KMS-11 (cell line): ENCODE measurements around the gene GALT.

Source experiments
- H2AFZ ChIP-seq: fragments of 200-600 bp; sonication (generic); 2 replicates; pipeline ENCODE4 v1.6.1; 2016; ENCODE audit warnings: antibody characterized with exemption, mixed run types, low read depth
- H3K27ac ChIP-seq: fragments of 200-600 bp; sonication (generic); 2 replicates; pipeline ENCODE4 v1.6.1; 2016; ENCODE audit warnings: mild to moderate bottlenecking, mixed run types
- H3K27me3 ChIP-seq: fragments of 200-600 bp; sonication (generic); 2 replicates; pipeline ENCODE4 v1.6.1; 2017; ENCODE audit warnings: mild to moderate bottlenecking, low read depth, mixed run types, moderate library complexity; ENCODE audit not compliant: insufficient read depth
- H3K36me3 ChIP-seq: fragments of 200-600 bp; sonication (generic); 2 replicates; pipeline ENCODE4 v1.6.1; 2017; ENCODE audit warnings: mild to moderate bottlenecking, mixed run types; ENCODE audit not compliant: insufficient read depth
- H3K4me1 ChIP-seq: fragments of 200-600 bp; sonication (generic); 2 replicates; pipeline ENCODE4 v1.6.1; 2016; ENCODE audit warnings: mild to moderate bottlenecking, low read depth, mixed run types; ENCODE audit not compliant: poor library complexity, severe bottlenecking
- H3K4me2 ChIP-seq: fragments of 200-600 bp; sonication (generic); 2 replicates; pipeline ENCODE4 v1.7.0; 2016; ENCODE audit warnings: mild to moderate bottlenecking, mixed run types
- H3K4me3 ChIP-seq: fragments of 200-600 bp; sonication (generic); IDR thresholded peaks from 2 replicates; pipeline ENCODE4 v1.6.1; 2017; ENCODE audit warnings: low read depth, low read length, mixed read lengths; ENCODE audit not compliant: insufficient read depth
- H3K79me2 ChIP-seq: fragments of 200-600 bp; sonication (generic); 2 replicates; pipeline ENCODE4 v1.6.1; 2016; ENCODE audit warnings: low read depth, mixed run types; ENCODE audit not compliant: insufficient read depth
- H3K9ac ChIP-seq: fragments of 200-600 bp; sonication (generic); 2 replicates; pipeline ENCODE4 v1.6.1; 2016; ENCODE audit warnings: mild to moderate bottlenecking, mixed run types
- H4K20me1 ChIP-seq: fragments of 200-600 bp; sonication (generic); 2 replicates; pipeline ENCODE4 v1.6.1; 2016; ENCODE audit warnings: mild to moderate bottlenecking, mixed run types; ENCODE audit not compliant: insufficient read depth
- CTCF ChIP-seq: fragments of 200-600 bp; sonication (generic); conservative IDR thresholded peaks from 2 replicates; pipeline ENCODE4 v1.6.1; 2017; ENCODE audit warnings: low read depth, mild to moderate bottlenecking, antibody characterized with exemption, low read length, moderate library complexity, mixed read lengths

GALT gene

GRCh38 chr9:34642679-34643078 is 3.8 kb upstream of the GALT start:
- Histone ChIP-seq H4K20me1 (no peaks in the 10 kb centered on the region), H3K36me3 (no peaks in the 10 kb centered on the region), H3K79me2 (peaks cover 6% of the 10 kb centered on the region; the same call in 1 of the 2 replicates), H3K4me3 (no peak overlapping the region), H3K9ac (no peak overlapping the region), H3K4me1 (peaks cover 30% of the 10 kb centered on the region), H2AFZ (no peak overlapping the region), H3K27me3 (no peaks in the 10 kb centered on the region), H3K27ac (no peak overlapping the region), H3K4me2 (no peak overlapping the region)
- no peak for TF ChIP-seq CTCF

- no peak overlapping the region for H3K27ac ChIP-seq
- H3K27me3 ChIP-seq = no peaks in the 10 kb centered on the region
- no peak overlapping the region for H3K4me2 ChIP-seq
- H3K4me3 ChIP-seq = no peak overlapping the region
- no peaks in the 10 kb centered on the region for H3K36me3 ChIP-seq
- peaks cover 31% of the 10 kb centered on the region for H3K4me1 ChIP-seq
- peaks cover 11% of the 10 kb centered on the region; the same call in 1 of the 2 replicates for H3K79me2 ChIP-seq
- TF ChIP-seq CTCF = no peak
- no peaks in the 10 kb centered on the region for H4K20me1 ChIP-seq
- H2AFZ ChIP-seq = no peak overlapping the region
- H3K9ac ChIP-seq = no peak overlapping the region
These were observed 1.6 kb upstream of the GALT start for GRCh38 chr9:34644766-34645314.

- H2AFZ ChIP-seq = peak overlapping the region; percentile 92
- peaks cover 11% of the 10 kb centered on the region; the same call in 1 of the 2 replicates for H3K79me2 ChIP-seq
- peak overlapping the region; percentile 48 for H3K27ac ChIP-seq
- H3K4me1 ChIP-seq = peaks cover 31% of the 10 kb centered on the region
- peak overlapping the region; percentile 95 for H3K4me2 ChIP-seq
- peak overlapping the region; percentile 67 for H3K9ac ChIP-seq
- no peaks in the 10 kb centered on the region for H3K36me3 ChIP-seq
- no peak overlapping the region for H3K4me3 ChIP-seq
- TF ChIP-seq CTCF = no peak
- no peaks in the 10 kb centered on the region for H4K20me1 ChIP-seq
- H3K27me3 ChIP-seq = no peaks in the 10 kb centered on the region
These were observed 569 bp downstream of the GALT start for GRCh38 chr9:34647084-34647403.

- Histone ChIP-seq H3K27ac (no peak overlapping the region), H3K4me3 (no peak overlapping the region), H3K9ac (no peak overlapping the region; the same call in 1 of the 2 replicates), H3K79me2 (peaks cover 11% of the 10 kb centered on the region; the same call in 1 of the 2 replicates), H3K4me2 (peak overlapping the region; percentile 95), H2AFZ (no peak overlapping the region), H3K36me3 (no peaks in the 10 kb centered on the region), H4K20me1 (no peaks in the 10 kb centered on the region), H3K27me3 (no peaks in the 10 kb centered on the region), H3K4me1 (peaks cover 31% of the 10 kb centered on the region)
- no peak for TF ChIP-seq CTCF
These were observed 1.2 kb downstream of the GALT start for GRCh38 chr9:34647651-34648050.
